K562 (cell line): ENCODE measurements around the gene LBHD2. TPM values are rescaled to one million over a fixed set of nuclear protein-coding genes. Genes with fewer than 3 reads are reported as not detected.

Source experiments
- ATAC-seq: fragments of 200-7000 bp; cut with Tn5 transposase; 3 replicates; pipeline ENCODE4 v1.9.1; 2020; ENCODE audit warnings: moderate library complexity
- BruUV-seq: library from RNA; stranded (reverse); fragments of 400-500 nt; replicated peaks from 2 replicates; lab custom pipeline; 2021; lab: Mats Ljungman, UMichigan
- CTCF ChIA-PET: fragments of 300-600 bp; formaldehyde crosslinking; extraction: SDS; loops from one replicate; lab custom pipeline; 2021; ENCODE audit warnings: low intra/inter-chr PET ratio; lab: Yijun Ruan, JAX
- POLR2A ChIA-PET: fragments of 300-600, 350-650 bp; sonication (Branson Sonifier 250); formaldehyde crosslinking; extraction: SDS; loops from one replicate; lab custom pipeline; 2021; ENCODE audit warnings: antibody characterized with exemption, inconsistent platforms; lab: Yijun Ruan, JAX
- DNase-seq, 4 experiments: peaks; one replicate each; pipeline versions ENCODE4 v3.0.0 to v3.0.0-alpha.2; 2011 to 2018; ENCODE audit warnings: low spot score in 3 of 4, mixed read lengths in 3 of 4; ENCODE audit errors: extremely low read depth in 1 of 4
- FAIRE-seq: peaks from 2 replicates; lab custom pipeline; 2011; peaks lifted over from hg19 to GRCh38; lab: Jason Lieb, UNC
- H2AFZ ChIP-seq: 2 replicates; pipeline ENCODE4 v1.6.0; 2011; ENCODE audit warnings: low read depth, low read length, control low read depth, inconsistent platforms
- H3K27ac ChIP-seq: fragments of 200-600 bp; 3 replicates; pipeline ENCODE4 v1.8.0; 2011; ENCODE audit warnings: low read depth, mild to moderate bottlenecking, control low read depth, inconsistent platforms, low read length, moderate library complexity, mixed read lengths; ENCODE audit errors: extremely low read depth
- H3K27me3 ChIP-seq, 2 experiments: fragments of 300-600 bp in 1 of 2; 2 replicates in 1 of 2; 3 replicates in 1 of 2; pipeline versions ENCODE4 v1.6.0 to v1.8.0; 2011; ENCODE audit warnings: inconsistent platforms in 2 of 2, low read length in 2 of 2, mild to moderate bottlenecking in 1 of 2, mixed read lengths in 1 of 2, moderate library complexity in 1 of 2; ENCODE audit not compliant: control insufficient read depth in 2 of 2, insufficient read depth in 2 of 2
- H3K36me3 ChIP-seq: fragments of 300-600 bp; 3 replicates; pipeline ENCODE4 v1.8.0; 2011; ENCODE audit warnings: mild to moderate bottlenecking, low read length, inconsistent platforms; ENCODE audit not compliant: control insufficient read depth, insufficient read depth
- H3K4me1 ChIP-seq, 2 experiments: fragments of 200-600 bp in 1 of 2; replicated peaks in 1 of 2; 2 replicates in 1 of 2; 3 replicates in 1 of 2; pipeline versions ENCODE4 v1.5.1 to v1.8.0; 2011; ENCODE audit warnings: inconsistent platforms in 2 of 2, low read length in 2 of 2, mild to moderate bottlenecking in 1 of 2, mixed read lengths in 1 of 2, moderate library complexity in 1 of 2; ENCODE audit not compliant: control insufficient read depth in 2 of 2, insufficient read depth in 2 of 2
- H3K4me2 ChIP-seq: 2 replicates; pipeline ENCODE4 v1.6.1; 2011; ENCODE audit warnings: low read length, control low read depth, inconsistent platforms, mixed read lengths; ENCODE audit not compliant: insufficient read depth
- H3K4me3 ChIP-seq: fragments of 200-600 bp; sonication (generic), shearing (Covaris generic); 2 replicates; pipeline ENCODE4 v1.5.1; 2016; ENCODE audit warnings: control low read depth, inconsistent platforms
- H3K79me2 ChIP-seq: fragments of 200-600 bp; 3 replicates; pipeline ENCODE4 v1.8.0; 2011; ENCODE audit warnings: low read length, inconsistent platforms; ENCODE audit not compliant: control insufficient read depth, insufficient read depth
- H3K9ac ChIP-seq, 2 experiments: 2 replicates each; pipeline versions ENCODE4 v1.6.0 to v1.6.1; 2011; ENCODE audit warnings: low read depth in 2 of 2, low read length in 2 of 2, control low read depth in 1 of 2, inconsistent platforms in 1 of 2, mild to moderate bottlenecking in 1 of 2, mixed read lengths in 1 of 2; ENCODE audit not compliant: insufficient read depth in 1 of 2
- H3K9me1 ChIP-seq: one replicate; pipeline ENCODE4 v1.6.0; 2011; ENCODE audit warnings: inconsistent platforms, mild to moderate bottlenecking, low read length, moderate library complexity; ENCODE audit not compliant: control insufficient read depth, insufficient read depth
- H3K9me3 ChIP-seq: replicated peaks from 2 replicates; pipeline ENCODE4 v1.5.1; 2011; ENCODE audit warnings: low read depth, low read length, inconsistent platforms; ENCODE audit not compliant: control insufficient read depth, insufficient read depth
- H4K20me1 ChIP-seq: replicated peaks from 2 replicates; pipeline ENCODE4 v1.6.1; 2011; ENCODE audit warnings: low read length, inconsistent platforms, mixed read lengths; ENCODE audit not compliant: control insufficient read depth, insufficient read depth
- BACH1 ChIP-seq: fragments of 200-800 bp; sonication (Bioruptor generic); IDR thresholded peaks from 2 replicates; pipeline ENCODE4 v1.6.1; 2016; ENCODE audit warnings: missing genetic modification characterization, missing compliant biosample characterization
- RBFOX2 ChIP-seq: fragments of 200-400 bp; formaldehyde crosslinking; IDR thresholded peaks from 2 replicates; pipeline ENCODE4 v1.6.1; 2017; ENCODE audit warnings: low read depth, mild to moderate bottlenecking, low read length, moderate library complexity
- SPI1 ChIP-seq: IDR thresholded peaks from 2 replicates; pipeline ENCODE4 v1.6.1; 2011; ENCODE audit warnings: low read depth, low read length, control low read depth, borderline replicate concordance
- WGBS: fragments of 100-300 bp; shearing (Covaris generic); methylation state at CpG from one replicate; pipeline ENCODE4 v1.1.6; 2016; ENCODE audit warnings: low coverage, mixed read lengths; ENCODE audit not compliant: insufficient coverage; ENCODE audit errors: missing lambda C conversion rate; 5-methylcytosine and 5-hydroxymethylcytosine counted together
- in situ Hi-C: fragments of 300-500 bp; cut with MboI; formaldehyde crosslinking; loops from 4 replicates; pipeline ENCODE4 v1.15.0; 2018; ENCODE audit warnings: inconsistent platforms, mixed read lengths
- intact Hi-C: fragments of 100-400 bp; cut with micrococcal nuclease; formaldehyde crosslinking; loops from 2 replicates; pipeline ENCODE4 v1.14.2; 2022
- polyA plus RNA-seq, 8 experiments: library from polyadenylated mRNA; depleted of rRNA in 4 of 8; stranded (reverse) in 5 of 8; unstranded in 3 of 8; fragments of >200 nt; fragmentation: Nextera tagmentation in 2 of 8; fragmentation: Illumina TruSeq in 1 of 8; extraction: Ambion mirVana in 2 of 8; extraction: Trizol in 1 of 8; gene quantifications; 2 replicates each; pipeline versions ENCODE4 v1.2.1 to v1.2.3, GENCODE V29; 2011 to 2014; ENCODE audit warnings: inconsistent platforms in 1 of 8, missing spikeins in 1 of 8
- total RNA-seq, 7 experiments: library from RNA; depleted of rRNA in 6 of 7; stranded (reverse); fragments of >200 nt in 6 of 7; fragmentation: Illumina TruSeq in 2 of 7; extraction: Trizol in 2 of 7; gene quantifications; 2 replicates each; pipeline versions ENCODE4 v1.2.1 to v1.2.3, GENCODE V29; 2011 to 2021; ENCODE audit warnings: low replicate concordance in 1 of 7
- TF ChIP-seq, protein P1 (sequence below): fragments of 450-650 bp; IDR thresholded peaks from 2 replicates; pipeline ENCODE4 v1.6.1; 2016

Gene LBHD2
- total and polyA plus RNA-seq, 9 of the 15 experiments (the other 6 are each of a cell fraction or from before 2014, with no cell fraction given): not detected

DNA sequence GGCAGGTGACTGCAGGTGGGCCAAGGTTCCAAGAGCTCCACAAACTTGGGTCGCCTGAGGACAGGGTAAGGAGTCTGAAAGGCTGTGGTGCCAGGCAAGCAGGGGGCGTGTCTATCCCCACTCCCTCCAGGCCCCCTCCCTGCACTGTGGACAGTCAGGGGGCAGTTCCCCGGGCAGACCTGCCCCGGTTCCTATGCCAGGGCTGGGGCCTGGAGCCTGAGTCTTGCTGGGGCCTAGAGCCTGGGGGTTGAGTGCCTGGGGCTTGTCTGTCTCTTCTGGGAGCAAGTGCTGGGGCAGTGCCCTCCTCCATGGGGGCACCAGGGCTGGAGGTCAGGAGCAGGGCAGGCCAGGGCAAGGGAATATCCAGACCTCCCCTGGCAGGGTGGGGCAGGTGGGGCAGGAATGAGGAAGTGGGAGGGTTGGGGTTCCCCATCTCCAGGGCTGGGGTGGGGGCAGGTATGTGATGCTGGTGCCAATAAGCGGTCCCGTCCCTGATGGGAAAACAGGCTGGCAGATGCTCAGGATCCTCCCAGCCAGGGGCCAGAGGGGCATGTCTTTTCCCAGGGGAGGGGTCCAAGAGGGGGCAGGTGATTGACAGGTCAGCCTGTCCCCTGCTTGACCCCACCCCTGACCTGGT, 27.3 kb downstream of the LBHD2 start:
- TF ChIP-seq RBFOX2 (0 out of 2 replicates have a peak, but pooled peaks have one; percentile 20), SPI1 (peak; percentile 77), BACH1 (tag) (no peak)
- TF ChIP-seq, protein P1, sequence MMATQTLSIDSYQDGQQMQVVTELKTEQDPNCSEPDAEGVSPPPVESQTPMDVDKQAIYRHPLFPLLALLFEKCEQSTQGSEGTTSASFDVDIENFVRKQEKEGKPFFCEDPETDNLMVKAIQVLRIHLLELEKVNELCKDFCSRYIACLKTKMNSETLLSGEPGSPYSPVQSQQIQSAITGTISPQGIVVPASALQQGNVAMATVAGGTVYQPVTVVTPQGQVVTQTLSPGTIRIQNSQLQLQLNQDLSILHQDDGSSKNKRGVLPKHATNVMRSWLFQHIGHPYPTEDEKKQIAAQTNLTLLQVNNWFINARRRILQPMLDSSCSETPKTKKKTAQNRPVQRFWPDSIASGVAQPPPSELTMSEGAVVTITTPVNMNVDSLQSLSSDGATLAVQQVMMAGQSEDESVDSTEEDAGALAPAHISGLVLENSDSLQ: peak; percentile 49
- Histone ChIP-seq H3K4me3 (no peak overlapping the region), H3K27ac (no peak overlapping the region), H3K9me3 (no peaks in the 10 kb centered on the region), H3K4me1 (peaks cover 52 to 89% of the 10 kb centered on the region in 2 experiments), H3K79me2 (no peaks in the 10 kb centered on the region; the same call in 1 of the 3 replicates), H3K4me2 (no peak overlapping the region), H3K9ac (peak overlapping the region in 1 of 2 experiments; percentile 87; a peak in 2 of 4 replicates), H4K20me1 (no peaks in the 10 kb centered on the region), H3K9me1 (no peaks in the 10 kb centered on the region), H2AFZ (no peak overlapping the region), H3K27me3 (no peaks in the 10 kb centered on the region), H3K36me3 (no peaks in the 10 kb centered on the region)
- CTCF ChIA-PET: no interaction called here
- intact Hi-C loops (no loop called here), in situ Hi-C loops (no loop called here)
- BruUV-seq: no TSS peak
- DNase-seq: no peak
- no peak for ATAC-seq
- POLR2A ChIA-PET: interaction anchor here (0.5 to 1.3 kb wide), 3 partner anchors 11 to 279 kb away, joined by 3 to 4 read pairs (median 3); no protein-coding TSS in a partner anchor
- FAIRE-seq: no peak
- 94% methylated on average over 4 of the region's 6 CpGs for WGBS
